NCI-H345 treated with DMSO at 0.1 percent for 48 hours (cell line): ENCODE results near the gene E2F4.
A peak's percentile ranks its signal among the peaks of the same experiment; 100 is the strongest.

Experiments used
- DNase-seq: peaks from one replicate; lab custom pipeline; 2025; ENCODE audit not compliant: unreplicated experiment; lab: John Stamatoyannopoulos, UW

The E2F4 gene

DNA sequence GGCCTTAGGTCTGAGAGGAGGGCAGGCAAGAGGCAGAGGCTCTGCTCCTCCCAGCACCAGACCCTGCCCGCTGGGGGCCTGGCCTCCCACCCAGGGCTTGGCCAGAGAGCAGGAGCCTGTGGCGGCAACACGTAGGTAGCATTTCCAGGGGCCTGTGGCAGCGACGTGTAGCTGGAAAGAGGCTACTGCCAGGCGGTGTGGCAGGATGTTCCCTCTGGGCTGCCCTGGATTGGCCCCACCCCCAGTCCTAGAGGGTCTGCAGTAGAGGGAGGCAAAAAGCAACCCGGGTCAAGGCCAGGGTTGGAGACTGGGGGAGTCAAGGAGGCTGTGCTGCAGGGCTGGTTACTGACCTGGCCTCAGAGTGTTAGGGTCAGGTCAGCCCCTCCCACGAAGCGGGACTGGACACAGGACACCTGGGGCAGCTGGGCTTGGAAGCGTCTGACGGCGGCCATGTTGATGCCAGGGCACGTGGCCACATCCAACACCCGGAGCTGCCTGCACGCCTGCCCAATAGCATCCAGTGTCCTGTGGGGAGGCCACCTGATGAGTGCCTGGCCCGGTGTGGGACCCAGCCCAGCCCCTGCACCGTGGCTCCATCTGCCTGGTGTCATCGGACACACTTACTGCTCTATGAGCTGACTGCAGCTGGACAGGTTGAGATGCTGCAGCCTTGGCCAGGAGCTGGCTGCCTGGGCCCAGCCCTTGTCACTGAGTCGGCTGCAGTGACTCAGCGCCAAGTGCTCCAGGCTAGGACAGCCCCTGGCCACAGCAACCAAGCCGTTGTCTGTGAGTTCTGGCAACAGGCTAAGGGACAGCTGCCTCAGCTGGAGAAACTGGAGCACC is 15.5 kb downstream of the E2F4 start:
- no peak for DNase-seq

DNA sequence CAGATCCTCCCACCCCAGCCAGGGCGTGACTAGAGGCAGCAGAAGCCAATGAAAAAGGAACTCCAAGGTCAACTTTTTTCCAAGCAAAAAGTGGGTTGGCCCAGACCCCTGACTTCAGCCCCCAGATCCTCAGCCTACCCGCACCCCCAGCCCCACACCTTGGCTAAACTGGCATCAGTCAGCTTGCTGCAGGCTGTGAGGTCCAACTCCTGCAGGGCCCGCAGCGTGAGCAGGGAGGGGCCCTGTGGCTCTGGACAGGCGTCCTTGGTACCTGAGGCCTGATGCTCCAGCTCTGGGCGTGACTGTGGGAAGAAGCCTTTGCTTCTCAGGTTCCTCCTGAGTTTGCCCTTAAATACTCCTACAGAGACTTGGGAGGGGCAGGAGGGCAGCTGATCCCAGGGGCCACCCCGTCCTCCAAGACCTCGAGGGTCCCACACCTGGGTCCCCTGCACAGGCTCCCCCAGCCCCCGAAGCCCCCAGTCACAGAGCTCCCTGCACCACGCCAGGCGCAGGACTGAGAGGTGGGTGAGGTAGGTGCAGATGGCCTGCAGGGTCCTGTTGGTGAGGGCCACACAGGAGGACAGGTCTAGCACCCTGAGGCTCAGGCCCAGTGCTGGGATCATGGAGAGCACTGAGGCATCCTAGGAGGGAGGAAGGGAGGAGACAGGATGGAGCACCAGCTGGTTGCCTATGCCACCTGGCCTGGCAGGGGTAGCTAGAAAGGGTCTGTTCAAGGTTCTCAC is 16.4 kb downstream of the E2F4 start:
- DNase-seq: no peak

DNA sequence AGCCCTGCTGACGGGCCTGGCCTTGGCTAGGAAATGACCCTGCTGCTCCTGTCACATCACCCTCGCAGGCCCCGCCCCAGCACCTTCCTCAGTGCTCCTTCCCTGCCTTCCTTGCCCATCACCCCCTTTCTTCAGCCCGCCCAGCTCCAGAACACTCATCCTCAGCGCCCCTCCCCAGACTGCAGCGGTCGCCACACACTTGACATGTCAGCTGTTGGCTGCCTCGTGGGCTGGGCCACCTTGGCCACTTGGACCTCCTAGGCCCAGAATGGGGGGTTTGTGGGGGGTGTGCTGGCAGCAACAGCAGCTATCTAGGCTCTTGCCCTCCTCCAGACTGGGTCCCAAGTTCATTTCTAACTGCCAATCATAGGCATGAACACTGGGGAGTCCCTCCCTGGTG is 17.6 kb downstream of the E2F4 start:
- no peak for DNase-seq

DNA sequence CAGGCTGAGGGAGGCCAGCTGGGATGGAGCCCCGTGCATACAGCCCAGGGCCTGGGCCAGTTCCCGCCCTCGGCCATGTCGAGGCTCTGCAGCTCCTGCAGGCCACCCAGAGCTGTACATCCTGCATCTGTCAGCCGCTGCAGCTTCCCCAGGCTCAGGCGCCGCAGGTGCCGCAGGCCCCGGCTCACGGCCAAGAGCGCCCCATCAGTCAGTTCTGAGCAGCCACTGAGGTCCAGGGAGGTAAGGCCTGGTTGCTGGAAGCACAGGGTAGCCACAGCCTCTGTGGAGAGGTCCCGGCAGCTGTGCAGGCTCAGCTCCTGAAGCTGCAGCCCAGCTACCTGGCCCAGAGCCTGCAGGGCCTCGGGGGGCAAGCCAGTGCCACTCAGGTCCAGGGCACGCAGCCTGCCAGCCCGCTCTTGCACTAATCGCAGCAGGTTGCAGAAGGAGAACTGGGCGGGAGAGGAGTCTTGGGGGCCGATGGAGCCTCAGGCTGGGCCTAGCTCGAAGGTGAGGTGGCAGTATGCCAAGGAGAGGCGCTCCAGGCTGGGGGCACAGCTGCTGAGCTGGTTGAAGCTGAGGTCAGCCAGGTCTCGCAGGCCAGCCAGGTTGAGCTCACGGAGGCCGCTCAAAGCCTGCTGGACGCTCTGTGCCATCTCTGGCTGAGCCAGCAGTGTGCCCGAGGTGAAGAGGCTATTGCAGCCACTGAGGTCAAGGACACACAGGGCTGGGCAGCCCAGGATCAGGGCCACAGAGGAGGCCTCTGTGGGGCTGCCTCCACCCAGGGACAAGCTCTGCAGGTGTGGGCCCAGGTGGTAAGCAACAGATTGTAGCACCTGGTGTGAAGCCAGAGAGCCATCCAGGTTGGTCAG is 18.3 kb downstream of the E2F4 start:
- no peak for DNase-seq

DNA sequence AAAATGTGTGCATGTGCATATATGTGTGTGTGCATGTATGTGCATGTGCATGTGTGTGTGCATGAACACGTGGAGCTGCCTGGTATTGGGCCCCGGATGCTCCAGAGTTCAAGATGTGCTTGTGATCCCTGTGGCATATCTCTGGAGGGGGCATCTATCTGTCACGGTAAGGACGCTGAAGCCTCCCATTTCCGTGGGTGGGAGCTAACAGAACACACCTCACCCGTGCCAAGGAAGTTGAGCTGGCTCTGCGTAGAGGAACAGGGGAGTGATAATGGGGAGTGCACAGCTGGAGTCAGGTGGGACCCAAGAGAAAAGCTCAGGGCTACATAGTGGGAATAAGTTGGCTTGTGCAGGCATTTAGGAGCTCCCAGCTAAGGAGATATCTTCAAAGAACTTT is 19.7 kb downstream of the E2F4 start:
- DNase-seq: no peak

DNA sequence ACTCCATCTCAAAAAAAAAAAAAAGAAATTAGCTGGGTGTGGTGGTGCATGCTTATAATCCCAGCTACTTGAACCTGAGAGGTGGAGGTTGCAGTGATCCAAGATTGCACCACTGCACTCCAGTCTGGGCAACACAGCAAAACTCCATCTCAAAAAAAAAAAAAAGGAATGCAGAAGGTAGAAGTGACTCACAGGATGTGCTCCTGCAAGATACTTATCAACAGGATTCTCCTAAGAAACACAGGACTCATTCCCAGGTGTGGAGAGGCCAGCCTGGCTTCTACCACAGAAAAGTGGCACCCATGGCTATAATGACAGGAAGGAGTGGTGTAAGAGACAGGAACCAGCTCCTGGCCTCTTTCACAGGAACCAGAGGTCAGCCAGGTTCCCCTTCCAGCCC is 20.8 kb downstream of the E2F4 start:
- no peak for DNase-seq

DNA sequence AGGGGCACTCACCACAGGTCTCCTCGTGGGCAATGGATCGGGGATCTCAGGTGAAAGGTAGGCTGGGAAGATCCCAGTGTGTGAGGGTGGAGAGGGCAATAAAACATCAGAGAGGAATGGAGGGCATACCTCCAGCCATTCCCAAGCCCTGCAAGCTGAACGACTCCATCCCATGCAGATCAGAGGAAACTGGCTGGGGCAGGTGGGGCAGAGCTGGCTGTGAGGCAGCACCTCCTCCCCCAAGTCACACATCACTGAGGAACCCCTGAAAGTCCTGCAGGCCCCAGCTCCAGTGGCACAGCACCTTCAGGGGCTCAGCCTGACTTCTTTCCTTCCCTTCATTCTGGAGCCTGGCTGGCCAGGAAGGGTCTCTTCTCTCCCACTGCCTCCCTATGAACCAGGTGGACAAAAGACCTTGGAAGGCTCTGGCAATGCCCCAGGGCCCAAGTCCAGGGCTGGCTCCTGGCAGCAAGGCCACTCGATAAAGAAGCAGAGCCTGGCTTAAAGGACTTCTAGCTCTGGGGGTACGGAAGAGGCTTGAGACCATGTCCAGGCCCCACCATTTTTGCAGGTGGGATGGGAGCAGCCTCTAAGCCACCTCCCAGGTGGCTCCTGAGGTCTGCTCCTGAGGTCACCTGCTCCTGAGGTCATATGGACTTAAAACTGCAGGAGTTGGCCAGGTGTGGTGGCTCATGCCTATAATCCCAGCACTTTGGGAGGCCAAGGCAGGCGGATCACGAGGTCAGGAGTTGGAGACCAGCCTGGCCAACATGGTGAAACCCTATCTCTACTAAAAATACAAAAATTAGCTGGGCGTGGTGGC is 21.5 kb downstream of the E2F4 start:
- DNase-seq: no peak

DNA sequence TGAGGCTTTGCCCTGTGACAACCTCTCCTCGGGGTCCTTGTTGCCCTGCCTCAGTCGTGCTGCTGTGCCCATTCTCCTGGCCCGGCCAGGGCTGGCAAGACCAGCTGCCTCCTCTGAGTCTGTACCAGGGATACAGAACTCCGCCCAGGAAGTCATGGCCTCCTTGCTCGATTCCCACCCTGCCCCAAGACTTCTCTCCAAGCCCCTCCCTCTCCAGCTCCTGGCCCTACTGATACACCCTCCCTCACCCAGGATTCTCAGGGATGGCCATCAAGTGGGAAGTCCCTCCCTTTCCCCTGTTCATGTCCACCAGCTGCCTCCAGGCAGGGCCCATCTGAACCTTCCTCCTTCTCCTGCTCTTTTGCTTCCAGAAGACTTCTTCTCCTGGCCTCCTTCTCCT is 23.8 kb downstream of the E2F4 start:
- no peak for DNase-seq

DNA sequence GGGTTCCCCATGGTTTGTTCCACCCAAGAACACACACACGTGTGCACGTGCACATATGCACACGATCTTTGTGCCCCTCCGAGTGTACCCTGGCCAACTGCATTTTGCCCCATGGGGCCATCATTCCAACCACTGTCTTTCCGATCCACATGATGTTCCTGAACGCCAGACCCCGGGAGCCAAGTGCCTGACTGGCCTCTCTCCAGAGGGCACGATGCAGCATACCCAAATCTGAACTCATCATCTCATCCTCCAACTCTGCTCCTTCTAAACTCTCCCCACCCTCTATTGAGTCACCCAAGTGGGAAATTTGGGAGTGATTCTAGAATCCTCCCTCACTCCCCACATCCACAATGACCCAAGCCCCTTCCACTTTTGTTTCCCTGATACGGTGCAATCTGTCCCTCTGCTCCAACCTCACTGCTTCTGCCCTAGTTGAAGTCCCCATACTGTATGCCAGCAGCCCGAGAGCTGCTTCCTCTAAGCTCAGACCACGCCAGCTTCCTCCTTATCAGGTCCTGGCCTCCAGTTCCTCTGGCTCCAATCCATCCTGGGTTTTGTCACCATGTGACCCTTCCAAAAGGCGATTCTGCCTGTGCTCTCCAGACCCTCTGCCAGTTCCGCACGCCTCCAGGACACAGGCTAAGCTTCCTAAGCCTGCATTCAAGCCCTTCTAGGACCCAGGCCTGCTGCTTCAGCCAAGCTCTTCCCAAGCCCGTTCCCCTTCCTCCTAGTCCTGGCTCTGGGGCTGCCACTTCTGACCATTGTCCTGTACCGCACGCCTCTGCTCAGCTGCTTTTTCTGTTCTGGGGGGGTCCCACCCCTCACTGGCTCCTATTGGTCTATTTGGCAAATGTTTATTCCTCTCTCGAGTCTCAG is 24.9 kb downstream of the E2F4 start:
- no peak for DNase-seq

DNA sequence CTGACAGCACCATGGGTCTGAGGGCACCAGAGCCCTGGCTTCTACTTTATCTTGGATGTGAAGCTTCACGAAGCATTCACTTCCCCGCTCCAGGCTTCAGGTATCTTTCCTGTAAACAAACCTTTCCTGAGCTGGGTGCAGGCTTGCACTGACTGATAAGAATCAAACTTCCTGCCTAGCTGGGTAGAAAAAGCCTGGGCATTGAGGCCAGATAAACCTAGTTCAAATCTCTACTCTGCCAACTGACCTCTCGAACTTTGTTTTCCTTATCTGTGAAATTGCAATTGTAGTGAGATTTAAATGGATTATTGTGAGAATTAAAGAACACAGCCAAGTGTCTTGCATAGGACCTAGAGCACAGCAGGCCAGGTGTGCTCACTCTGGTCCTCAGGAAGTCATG is 32.0 kb downstream of the E2F4 start:
- no peak for DNase-seq

DNA sequence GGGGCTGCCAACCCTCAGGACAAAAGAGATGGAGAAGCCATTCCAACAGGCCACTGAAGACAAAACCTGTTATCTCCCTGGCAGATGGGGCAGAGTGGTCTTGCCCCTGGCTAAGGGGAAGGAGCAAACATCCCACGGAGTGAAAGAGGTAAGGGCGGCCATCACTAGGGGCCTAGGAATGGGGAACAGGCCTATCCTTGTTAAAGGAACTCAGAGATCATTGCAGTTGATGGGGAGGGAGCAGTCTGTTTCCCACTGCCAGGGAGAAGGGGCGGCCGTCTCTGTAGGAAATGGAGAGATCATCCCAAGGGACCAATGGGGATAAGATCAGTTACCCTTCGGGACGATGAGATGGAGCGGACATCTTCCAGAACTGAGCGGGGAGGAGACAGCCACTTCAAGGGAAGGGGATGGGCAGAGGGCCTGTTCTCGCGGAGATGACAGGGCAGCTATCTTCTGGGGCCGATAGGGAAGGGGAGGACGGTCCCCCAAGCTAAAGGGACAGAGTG is 34.4 kb downstream of the E2F4 start:
- no peak for DNase-seq

DNA sequence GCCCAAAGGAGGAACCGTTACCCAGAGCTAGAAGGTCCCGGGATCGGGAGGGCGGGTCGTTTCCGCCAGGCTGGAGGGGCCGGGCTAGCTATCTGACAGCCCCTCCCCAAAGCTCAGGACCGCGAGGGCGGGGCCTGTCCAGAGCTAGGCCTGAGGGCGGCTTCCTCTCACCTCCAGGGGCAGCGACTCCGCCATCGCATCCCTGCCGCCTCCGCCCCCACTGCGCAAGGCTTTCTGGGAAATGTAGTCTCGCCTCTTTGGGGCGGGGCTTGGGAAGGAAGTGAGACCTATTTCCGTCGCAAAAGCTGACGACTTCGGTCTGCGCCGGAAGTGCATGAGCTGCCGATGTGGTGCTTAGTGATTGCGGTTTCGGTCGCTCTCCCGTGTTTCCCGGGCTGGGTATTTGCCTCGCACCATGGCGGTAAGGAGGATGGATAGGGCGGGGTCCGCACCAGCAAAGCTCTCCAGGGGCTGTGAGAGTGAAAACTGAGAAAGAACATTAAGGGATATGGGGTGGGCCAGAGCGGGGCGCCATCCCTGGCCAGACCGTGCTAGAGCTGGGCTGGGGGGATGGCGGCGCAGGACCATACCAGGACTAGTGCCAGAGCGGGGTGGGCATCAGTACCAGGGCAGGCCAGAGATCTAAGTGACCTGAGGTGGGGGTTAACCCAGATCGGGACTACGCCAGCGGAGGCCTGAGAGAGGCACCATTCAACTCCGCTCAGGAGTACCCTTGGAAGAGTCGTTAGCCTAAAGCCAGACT is 35.0 kb downstream of the E2F4 start, which contains the start of gene TMEM208:
TMEM208 (plus strand) TSS at position 327 of the 763 bp plus-strand sequence; CDS start at position 416, 89 bp downstream.
- DNase-seq: peak; percentile 79

DNA sequence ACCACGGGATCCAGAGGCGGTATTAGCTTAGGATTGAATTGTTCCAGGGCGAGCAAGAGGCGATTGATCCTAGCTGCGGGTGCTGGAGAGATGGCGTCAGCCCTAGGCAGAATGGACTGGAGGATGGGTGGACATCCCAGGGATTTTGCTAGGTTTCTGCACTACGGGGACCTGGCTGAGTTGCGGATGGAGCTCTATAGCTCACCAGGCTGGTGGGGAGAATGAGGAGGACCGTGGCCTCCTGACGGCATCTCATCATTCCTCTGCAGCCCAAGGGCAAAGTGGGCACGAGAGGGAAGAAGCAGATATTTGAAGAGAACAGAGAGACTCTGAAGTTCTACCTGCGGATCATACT is 35.6 kb downstream of the E2F4 start:
- DNase-seq: no peak

DNA sequence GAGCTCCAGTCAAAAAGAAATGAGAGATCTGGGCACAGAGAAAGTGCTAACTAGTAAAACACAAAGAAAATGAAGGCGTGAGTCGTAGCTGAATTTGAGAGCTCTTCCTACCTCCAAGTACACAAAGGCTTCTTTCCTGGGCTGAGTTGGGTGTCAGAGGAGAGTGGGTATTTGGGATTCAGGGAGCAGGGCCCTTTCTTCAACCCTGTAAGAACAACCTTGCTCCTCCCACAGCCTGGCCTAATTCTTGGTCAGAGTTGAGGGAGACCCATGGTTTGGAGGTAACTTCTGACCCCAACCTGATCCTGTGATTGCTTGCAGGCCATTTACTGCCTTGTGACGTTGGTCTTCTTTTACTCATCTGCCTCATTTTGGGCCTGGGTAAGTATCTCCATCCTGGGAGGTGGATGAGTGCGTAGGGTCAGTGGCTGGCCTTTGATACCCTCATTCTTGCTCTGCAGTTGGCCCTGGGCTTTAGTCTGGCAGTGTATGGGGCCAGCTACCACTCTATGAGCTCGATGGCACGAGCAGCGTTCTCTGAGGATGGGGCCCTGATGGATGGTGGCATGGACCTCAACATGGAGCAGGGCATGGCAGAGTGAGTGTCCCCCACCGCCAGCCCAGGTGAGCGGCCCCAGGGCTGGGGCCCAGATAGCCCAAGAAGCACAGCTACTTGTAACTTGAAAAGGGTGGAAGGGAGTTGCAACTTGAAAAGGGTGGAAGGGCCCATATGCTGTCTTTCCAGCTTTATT is 36.3 kb downstream of the E2F4 start:
- DNase-seq: no peak

DNA sequence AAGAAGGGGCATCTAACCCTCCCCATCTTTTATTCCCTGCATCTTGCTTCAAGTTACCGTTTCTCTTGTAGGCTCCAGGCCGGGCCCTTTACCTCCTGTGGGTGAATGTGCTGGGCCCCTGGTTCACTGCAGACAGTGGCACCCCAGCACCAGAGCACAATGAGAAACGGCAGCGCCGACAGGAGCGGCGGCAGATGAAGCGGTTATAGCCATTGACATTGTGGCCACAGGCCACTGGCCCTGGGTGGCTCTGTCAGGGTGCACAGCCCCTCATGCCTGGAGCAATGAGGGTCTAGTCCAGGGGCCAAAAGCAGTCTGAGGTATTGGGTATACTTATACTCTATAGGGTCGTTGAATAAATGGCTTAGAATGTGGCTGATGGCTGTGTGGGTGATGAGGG is 37.0 kb downstream of the E2F4 start:
- no peak for DNase-seq

DNA sequence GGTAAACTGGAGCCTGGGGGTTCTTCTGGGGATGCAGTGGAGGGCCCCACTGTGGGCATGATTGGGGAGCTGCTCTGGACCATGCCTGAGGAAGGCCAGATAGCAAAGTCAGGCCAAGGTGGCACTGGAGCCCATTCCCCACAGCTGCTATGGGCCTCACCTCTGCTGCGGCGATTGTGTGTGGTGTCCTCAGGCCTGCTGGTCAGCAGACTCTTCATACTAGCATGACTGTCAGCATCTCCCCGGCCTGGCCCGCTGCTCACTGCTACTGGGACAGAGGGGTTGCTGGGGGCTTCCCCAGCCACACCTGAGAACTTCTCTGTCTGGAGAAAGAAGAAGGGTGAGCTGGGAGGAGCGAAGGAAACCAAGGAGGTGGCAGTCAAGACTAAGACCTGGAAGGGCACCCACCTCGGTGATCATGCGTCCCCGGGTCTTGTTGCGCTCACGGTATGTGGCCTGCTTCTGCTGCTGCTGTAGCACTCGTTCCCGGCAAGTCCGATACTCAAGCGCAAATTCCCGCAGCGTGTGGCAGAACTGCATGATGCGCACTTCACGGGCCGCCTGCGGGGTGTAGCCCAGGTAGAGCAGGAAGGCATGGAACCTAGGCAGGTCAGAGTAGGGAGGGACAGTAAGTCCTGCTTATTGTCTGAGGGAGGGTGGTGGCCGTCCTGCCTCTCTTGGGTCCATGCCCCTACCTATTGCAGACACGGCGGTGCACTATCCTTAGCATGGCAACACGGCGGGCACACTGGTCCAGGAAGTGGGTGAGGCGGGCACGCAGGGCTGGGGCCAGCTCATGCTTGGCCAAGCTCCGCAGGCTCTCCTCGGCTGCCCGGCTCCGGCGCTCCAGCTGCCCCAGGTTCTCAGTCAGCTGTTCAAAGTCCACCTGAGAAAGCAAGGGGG is 38.2 kb downstream of the E2F4 start:
- no peak for DNase-seq
